Brain microvascular endothelial cell (primary cell): Measurements from ENCODE around the gene TBPL1.

Source experiments
- DNase-seq: peaks from one replicate; pipeline ENCODE4 v3.0.0-alpha.2; 2020
- H3K27ac ChIP-seq: fragments of 250-450 bp; sonication (Bioruptor Pico); 2 replicates; pipeline ENCODE4 v1.5.1; 2020; ENCODE audit warnings: mild to moderate bottlenecking, moderate library complexity
- H3K27me3 ChIP-seq: fragments of 250-450 bp; sonication (Bioruptor Pico); replicated peaks from 2 replicates; pipeline ENCODE4 v1.5.1; 2020; ENCODE audit warnings: mild to moderate bottlenecking
- H3K36me3 ChIP-seq: fragments of 250-450 bp; sonication (Bioruptor Pico); replicated peaks from 2 replicates; pipeline ENCODE4 v1.5.1; 2020; ENCODE audit warnings: mild to moderate bottlenecking
- H3K4me3 ChIP-seq: 2 replicates; pipeline ENCODE4 v1.5.1; 2011; ENCODE audit warnings: low read depth, mild to moderate bottlenecking, control low read depth, low read length, moderate library complexity
- in situ Hi-C: cut with HindIII; loops from 2 replicates; pipeline ENCODE4 v1.10.0; 2017; ENCODE audit warnings: low sequenced_read_pairs, low pct_ligation_motif_present
- TF ChIP-seq, protein P1 (sequence below): IDR thresholded peaks from 2 replicates; pipeline ENCODE4 v1.5.1; 2011; ENCODE audit warnings: low read depth, mild to moderate bottlenecking, moderate library complexity, low read length, control low read depth, inconsistent platforms; ENCODE audit errors: missing control alignments

The TBPL1 gene

DNA sequence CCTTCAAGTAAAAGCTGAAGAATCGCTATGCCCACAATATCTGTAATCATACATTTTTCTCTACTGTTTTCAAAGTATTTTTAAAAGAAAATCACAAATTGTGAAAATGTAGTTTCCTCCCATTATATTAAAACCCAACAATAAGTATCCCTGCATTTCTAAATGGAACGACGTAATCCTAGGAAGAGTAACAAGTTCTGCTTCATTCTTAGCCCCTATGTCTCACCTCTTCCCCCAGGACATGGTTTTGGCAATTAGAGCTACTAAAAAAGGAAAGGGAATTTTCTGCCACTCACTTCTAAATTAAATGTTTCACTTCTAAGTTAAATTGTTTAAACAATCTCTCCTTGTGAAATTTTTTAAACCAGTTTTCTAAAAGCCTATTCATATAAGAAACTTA lies 47.4 kb downstream of the TBPL1 start:
- in situ Hi-C loops = no loop called here
- no peak overlapping the region for H3K4me3 ChIP-seq
- TF ChIP-seq, protein P1, sequence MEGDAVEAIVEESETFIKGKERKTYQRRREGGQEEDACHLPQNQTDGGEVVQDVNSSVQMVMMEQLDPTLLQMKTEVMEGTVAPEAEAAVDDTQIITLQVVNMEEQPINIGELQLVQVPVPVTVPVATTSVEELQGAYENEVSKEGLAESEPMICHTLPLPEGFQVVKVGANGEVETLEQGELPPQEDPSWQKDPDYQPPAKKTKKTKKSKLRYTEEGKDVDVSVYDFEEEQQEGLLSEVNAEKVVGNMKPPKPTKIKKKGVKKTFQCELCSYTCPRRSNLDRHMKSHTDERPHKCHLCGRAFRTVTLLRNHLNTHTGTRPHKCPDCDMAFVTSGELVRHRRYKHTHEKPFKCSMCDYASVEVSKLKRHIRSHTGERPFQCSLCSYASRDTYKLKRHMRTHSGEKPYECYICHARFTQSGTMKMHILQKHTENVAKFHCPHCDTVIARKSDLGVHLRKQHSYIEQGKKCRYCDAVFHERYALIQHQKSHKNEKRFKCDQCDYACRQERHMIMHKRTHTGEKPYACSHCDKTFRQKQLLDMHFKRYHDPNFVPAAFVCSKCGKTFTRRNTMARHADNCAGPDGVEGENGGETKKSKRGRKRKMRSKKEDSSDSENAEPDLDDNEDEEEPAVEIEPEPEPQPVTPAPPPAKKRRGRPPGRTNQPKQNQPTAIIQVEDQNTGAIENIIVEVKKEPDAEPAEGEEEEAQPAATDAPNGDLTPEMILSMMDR = no peak
- H3K27me3 ChIP-seq = no peaks in the 10 kb centered on the region
- no peak for DNase-seq
- no peaks in the 10 kb centered on the region for H3K36me3 ChIP-seq
- H3K27ac ChIP-seq = no peak overlapping the region

DNA sequence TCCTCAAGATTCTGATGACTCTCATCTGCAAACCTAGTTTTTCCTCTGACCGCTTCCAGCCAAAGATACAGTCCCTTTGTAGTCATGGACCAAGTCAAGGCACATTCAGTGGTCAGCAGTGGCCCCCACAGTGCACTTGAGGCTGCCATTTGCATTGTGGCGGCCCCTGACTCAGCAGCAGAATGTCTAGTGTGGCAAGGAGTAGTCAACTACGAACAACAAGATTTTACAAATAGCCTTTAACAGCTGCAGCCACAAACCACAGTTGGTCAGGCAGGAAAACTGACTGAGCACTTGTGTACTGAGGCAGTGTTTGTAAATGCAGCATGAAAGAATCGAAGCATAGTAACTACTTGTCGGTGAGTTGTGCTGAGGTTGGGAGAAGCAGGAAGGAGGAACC lies 49.8 kb downstream of the TBPL1 start:
- TF ChIP-seq, protein P1 = no peak
- Histone ChIP-seq H3K4me3 (no peak overlapping the region), H3K27ac (no peak overlapping the region), H3K36me3 (no peaks in the 10 kb centered on the region), H3K27me3 (no peaks in the 10 kb centered on the region)
- in situ Hi-C loops = no loop called here
- no peak for DNase-seq

DNA sequence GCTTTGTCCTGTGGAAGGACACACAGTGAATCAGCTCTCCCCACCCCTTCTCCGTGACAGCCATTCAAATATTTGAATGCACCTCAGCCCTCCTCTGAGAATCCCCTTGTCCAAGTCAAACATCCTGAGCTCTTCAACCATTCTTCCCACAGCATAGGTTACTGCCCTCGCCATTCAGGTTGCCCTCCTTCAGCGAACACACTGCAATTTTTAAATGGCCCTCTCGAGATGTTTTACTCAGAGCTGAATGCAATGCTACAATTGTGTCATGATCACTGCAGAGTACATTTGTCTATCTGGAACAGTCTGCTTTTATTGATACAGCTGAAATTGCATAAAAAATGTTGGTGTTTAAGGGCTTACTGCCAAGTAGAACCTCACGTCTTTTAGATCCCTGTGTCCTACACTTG lies 50.5 kb downstream of the TBPL1 start:
- Histone ChIP-seq H3K27me3 (no peaks in the 10 kb centered on the region), H3K36me3 (no peaks in the 10 kb centered on the region), H3K27ac (no peak overlapping the region), H3K4me3 (no peak overlapping the region)
- TF ChIP-seq, protein P1 = no peak
- no peak for DNase-seq
- in situ Hi-C loops = no loop called here

DNA sequence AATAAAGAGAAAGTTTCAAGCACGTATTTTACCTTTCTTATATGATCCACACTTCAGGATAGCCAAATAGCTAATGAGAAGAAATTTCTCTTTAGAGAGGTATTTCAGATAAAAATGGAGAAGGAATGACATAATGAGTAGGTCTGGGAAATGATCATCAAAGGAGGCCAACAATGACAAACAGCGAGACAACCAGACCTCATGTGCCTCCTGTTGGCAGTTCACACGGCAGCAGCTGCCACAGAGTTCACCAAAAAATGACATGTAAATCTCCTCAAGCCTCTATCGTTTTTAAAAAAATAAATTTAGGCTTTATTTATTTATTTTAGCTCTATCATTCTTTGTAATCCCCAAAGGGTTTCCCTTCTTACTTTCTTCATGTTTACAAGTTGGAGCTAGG lies 51.7 kb downstream of the TBPL1 start:
- no peak for DNase-seq
- in situ Hi-C loops = no loop called here
- TF ChIP-seq, protein P1 = peak; percentile 23
- Histone ChIP-seq H3K36me3 (no peaks in the 10 kb centered on the region), H3K4me3 (no peak overlapping the region), H3K27ac (no peak overlapping the region), H3K27me3 (no peaks in the 10 kb centered on the region)

DNA sequence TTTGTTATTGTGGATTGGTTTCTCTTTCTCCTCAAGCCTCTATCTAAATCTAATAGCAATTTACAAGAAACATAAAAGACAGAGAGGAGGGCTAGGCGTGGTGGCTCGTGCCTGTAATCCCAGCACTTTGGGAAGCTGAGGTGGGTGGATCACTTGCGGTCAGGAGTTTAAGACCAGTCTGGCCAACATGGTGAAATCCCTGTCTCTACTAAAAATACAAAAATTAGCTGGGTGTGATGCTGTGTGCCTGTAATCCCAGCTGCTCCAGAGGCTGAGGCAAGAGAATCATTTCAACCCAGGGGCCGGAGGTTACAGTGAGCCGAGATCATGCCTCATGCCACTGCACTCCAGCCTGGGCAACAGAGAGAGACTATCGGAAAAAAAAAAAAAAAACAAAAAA lies 52.8 kb downstream of the TBPL1 start:
- no peak for DNase-seq
- H3K27ac ChIP-seq = no peak overlapping the region
- no peaks in the 10 kb centered on the region for H3K27me3 ChIP-seq
- in situ Hi-C loops = no loop called here
- H3K4me3 ChIP-seq = no peak overlapping the region
- no peaks in the 10 kb centered on the region for H3K36me3 ChIP-seq
- TF ChIP-seq, protein P1 = no peak

DNA sequence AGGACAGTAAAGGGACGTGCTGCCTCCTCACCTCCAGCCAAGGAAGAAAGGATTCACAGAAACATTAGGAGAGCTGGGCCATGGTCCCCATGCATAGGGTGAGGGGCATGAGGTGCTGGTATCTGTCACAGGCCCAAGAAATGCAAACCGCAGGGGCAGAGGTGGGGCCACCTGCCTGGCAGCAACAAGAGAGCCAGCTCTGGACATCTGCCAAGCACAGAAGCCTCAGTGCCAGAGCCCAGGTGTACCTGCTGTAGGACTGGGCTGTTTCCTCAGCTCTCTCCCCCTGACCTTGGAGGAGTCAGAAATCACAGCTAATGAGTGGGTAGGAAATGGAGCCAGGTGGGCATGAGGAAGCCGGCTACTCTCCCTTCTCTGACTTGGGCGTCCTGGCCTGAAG lies 54.1 kb downstream of the TBPL1 start:
- Histone ChIP-seq H3K27me3 (no peaks in the 10 kb centered on the region), H3K36me3 (no peaks in the 10 kb centered on the region), H3K27ac (no peak overlapping the region), H3K4me3 (no peak overlapping the region)
- in situ Hi-C loops = no loop called here
- no peak for DNase-seq
- TF ChIP-seq, protein P1 = no peak
